ENCODE measurements around the gene SLC7A1.

DNA sequence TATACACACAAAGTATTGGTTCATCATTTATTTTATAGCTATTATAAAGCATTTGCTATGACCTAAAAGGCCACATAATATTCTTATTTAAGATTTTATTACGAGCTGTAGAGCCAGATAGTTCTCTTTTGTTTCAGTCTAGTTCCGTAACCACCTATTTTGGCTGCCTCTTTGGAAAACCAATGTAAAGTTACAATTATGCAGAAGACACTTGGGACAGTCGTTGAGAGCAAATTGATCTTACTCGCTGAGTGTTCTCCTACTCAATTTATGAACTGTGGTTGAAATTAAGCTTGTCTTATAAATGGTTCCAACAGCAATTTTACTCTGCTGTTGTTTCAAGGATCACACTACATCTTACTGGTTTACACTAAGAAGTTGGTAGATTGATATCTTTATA lies 122.3 kb downstream of the SLC7A1 start:
- TF ChIP-seq, protein P1, sequence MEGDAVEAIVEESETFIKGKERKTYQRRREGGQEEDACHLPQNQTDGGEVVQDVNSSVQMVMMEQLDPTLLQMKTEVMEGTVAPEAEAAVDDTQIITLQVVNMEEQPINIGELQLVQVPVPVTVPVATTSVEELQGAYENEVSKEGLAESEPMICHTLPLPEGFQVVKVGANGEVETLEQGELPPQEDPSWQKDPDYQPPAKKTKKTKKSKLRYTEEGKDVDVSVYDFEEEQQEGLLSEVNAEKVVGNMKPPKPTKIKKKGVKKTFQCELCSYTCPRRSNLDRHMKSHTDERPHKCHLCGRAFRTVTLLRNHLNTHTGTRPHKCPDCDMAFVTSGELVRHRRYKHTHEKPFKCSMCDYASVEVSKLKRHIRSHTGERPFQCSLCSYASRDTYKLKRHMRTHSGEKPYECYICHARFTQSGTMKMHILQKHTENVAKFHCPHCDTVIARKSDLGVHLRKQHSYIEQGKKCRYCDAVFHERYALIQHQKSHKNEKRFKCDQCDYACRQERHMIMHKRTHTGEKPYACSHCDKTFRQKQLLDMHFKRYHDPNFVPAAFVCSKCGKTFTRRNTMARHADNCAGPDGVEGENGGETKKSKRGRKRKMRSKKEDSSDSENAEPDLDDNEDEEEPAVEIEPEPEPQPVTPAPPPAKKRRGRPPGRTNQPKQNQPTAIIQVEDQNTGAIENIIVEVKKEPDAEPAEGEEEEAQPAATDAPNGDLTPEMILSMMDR (conservative IDR thresholded peaks at IDR 0.05 in 1 of 2, IDR thresholded peaks at IDR 0.05 in 1 of 2; ENCODE audit: low read depth in 1 of 2, low read length in 2 of 2): no peak
- TF ChIP-seq EZH2 (IDR thresholded peaks at IDR 0.05; ENCODE audit: low read length, missing control alignments): no peak

Data from fibroblast of lung (primary cell).